K562 (cell line): ENCODE measurements around the gene INTS2. TPM values are rescaled to one million over a fixed set of nuclear protein-coding genes. Genes with fewer than 3 reads are reported as not detected.

Source experiments
- ATAC-seq: fragments of 200-7000 bp; cut with Tn5 transposase; 3 replicates; pipeline ENCODE4 v1.9.1; 2020; ENCODE audit warnings: moderate library complexity
- BruUV-seq: library from RNA; stranded (reverse); fragments of 400-500 nt; replicated peaks from 2 replicates; lab custom pipeline; 2021; lab: Mats Ljungman, UMichigan
- CTCF ChIA-PET: fragments of 300-600 bp; formaldehyde crosslinking; extraction: SDS; loops from one replicate; lab custom pipeline; 2021; ENCODE audit warnings: low intra/inter-chr PET ratio; lab: Yijun Ruan, JAX
- POLR2A ChIA-PET: fragments of 300-600, 350-650 bp; sonication (Branson Sonifier 250); formaldehyde crosslinking; extraction: SDS; loops from one replicate; lab custom pipeline; 2021; ENCODE audit warnings: antibody characterized with exemption, inconsistent platforms; lab: Yijun Ruan, JAX
- DNase-seq, 4 experiments: peaks; one replicate each; pipeline versions ENCODE4 v3.0.0 to v3.0.0-alpha.2; 2011 to 2018; ENCODE audit warnings: low spot score in 3 of 4, mixed read lengths in 3 of 4; ENCODE audit errors: extremely low read depth in 1 of 4
- FAIRE-seq: peaks from 2 replicates; lab custom pipeline; 2011; peaks lifted over from hg19 to GRCh38; lab: Jason Lieb, UNC
- H2AFZ ChIP-seq: 2 replicates; pipeline ENCODE4 v1.6.0; 2011; ENCODE audit warnings: low read depth, low read length, control low read depth, inconsistent platforms
- H3K27ac ChIP-seq: fragments of 200-600 bp; 3 replicates; pipeline ENCODE4 v1.8.0; 2011; ENCODE audit warnings: low read depth, mild to moderate bottlenecking, control low read depth, inconsistent platforms, low read length, moderate library complexity, mixed read lengths; ENCODE audit errors: extremely low read depth
- H3K27me3 ChIP-seq, 2 experiments: fragments of 300-600 bp in 1 of 2; 2 replicates in 1 of 2; 3 replicates in 1 of 2; pipeline versions ENCODE4 v1.6.0 to v1.8.0; 2011; ENCODE audit warnings: inconsistent platforms in 2 of 2, low read length in 2 of 2, mild to moderate bottlenecking in 1 of 2, mixed read lengths in 1 of 2, moderate library complexity in 1 of 2; ENCODE audit not compliant: control insufficient read depth in 2 of 2, insufficient read depth in 2 of 2
- H3K36me3 ChIP-seq: fragments of 300-600 bp; 3 replicates; pipeline ENCODE4 v1.8.0; 2011; ENCODE audit warnings: mild to moderate bottlenecking, low read length, inconsistent platforms; ENCODE audit not compliant: control insufficient read depth, insufficient read depth
- H3K4me1 ChIP-seq, 2 experiments: fragments of 200-600 bp in 1 of 2; replicated peaks in 1 of 2; 2 replicates in 1 of 2; 3 replicates in 1 of 2; pipeline versions ENCODE4 v1.5.1 to v1.8.0; 2011; ENCODE audit warnings: inconsistent platforms in 2 of 2, low read length in 2 of 2, mild to moderate bottlenecking in 1 of 2, mixed read lengths in 1 of 2, moderate library complexity in 1 of 2; ENCODE audit not compliant: control insufficient read depth in 2 of 2, insufficient read depth in 2 of 2
- H3K4me2 ChIP-seq: 2 replicates; pipeline ENCODE4 v1.6.1; 2011; ENCODE audit warnings: low read length, control low read depth, inconsistent platforms, mixed read lengths; ENCODE audit not compliant: insufficient read depth
- H3K4me3 ChIP-seq: fragments of 200-600 bp; sonication (generic), shearing (Covaris generic); 2 replicates; pipeline ENCODE4 v1.5.1; 2016; ENCODE audit warnings: control low read depth, inconsistent platforms
- H3K79me2 ChIP-seq: fragments of 200-600 bp; 3 replicates; pipeline ENCODE4 v1.8.0; 2011; ENCODE audit warnings: low read length, inconsistent platforms; ENCODE audit not compliant: control insufficient read depth, insufficient read depth
- H3K9ac ChIP-seq, 2 experiments: 2 replicates each; pipeline versions ENCODE4 v1.6.0 to v1.6.1; 2011; ENCODE audit warnings: low read depth in 2 of 2, low read length in 2 of 2, control low read depth in 1 of 2, inconsistent platforms in 1 of 2, mild to moderate bottlenecking in 1 of 2, mixed read lengths in 1 of 2; ENCODE audit not compliant: insufficient read depth in 1 of 2
- H3K9me1 ChIP-seq: one replicate; pipeline ENCODE4 v1.6.0; 2011; ENCODE audit warnings: inconsistent platforms, mild to moderate bottlenecking, low read length, moderate library complexity; ENCODE audit not compliant: control insufficient read depth, insufficient read depth
- H3K9me3 ChIP-seq: replicated peaks from 2 replicates; pipeline ENCODE4 v1.5.1; 2011; ENCODE audit warnings: low read depth, low read length, inconsistent platforms; ENCODE audit not compliant: control insufficient read depth, insufficient read depth
- H4K20me1 ChIP-seq: replicated peaks from 2 replicates; pipeline ENCODE4 v1.6.1; 2011; ENCODE audit warnings: low read length, inconsistent platforms, mixed read lengths; ENCODE audit not compliant: control insufficient read depth, insufficient read depth
- TCF7 ChIP-seq: sonication (generic); IDR thresholded peaks from 2 replicates; pipeline ENCODE4 v1.6.1; 2016; ENCODE audit warnings: antibody characterized with exemption, borderline replicate concordance
- ZBTB11 ChIP-seq, 3 experiments: fragments of 200-800 bp in 1 of 3; fragments of 250-450 bp in 1 of 3; fragments of 450-650 bp in 1 of 3; sonication (Bioruptor Pico) in 1 of 3; sonication (Bioruptor generic) in 1 of 3; formaldehyde crosslinking in 1 of 3; IDR thresholded peaks; 2 replicates each; pipeline versions ENCODE4 v1.6.1 to v1.8.0; 2016 to 2022; ENCODE audit warnings: mild to moderate bottlenecking in 2 of 3, missing genetic modification characterization in 2 of 3, missing compliant biosample characterization in 1 of 3, moderate library complexity in 1 of 3
- WGBS: fragments of 100-300 bp; shearing (Covaris generic); methylation state at CpG from one replicate; pipeline ENCODE4 v1.1.6; 2016; ENCODE audit warnings: low coverage, mixed read lengths; ENCODE audit not compliant: insufficient coverage; ENCODE audit errors: missing lambda C conversion rate; 5-methylcytosine and 5-hydroxymethylcytosine counted together
- in situ Hi-C: fragments of 300-500 bp; cut with MboI; formaldehyde crosslinking; loops from 4 replicates; pipeline ENCODE4 v1.15.0; 2018; ENCODE audit warnings: inconsistent platforms, mixed read lengths
- intact Hi-C: fragments of 100-400 bp; cut with micrococcal nuclease; formaldehyde crosslinking; loops from 2 replicates; pipeline ENCODE4 v1.14.2; 2022
- polyA plus RNA-seq, 8 experiments: library from polyadenylated mRNA; depleted of rRNA in 4 of 8; stranded (reverse) in 5 of 8; unstranded in 3 of 8; fragments of >200 nt; fragmentation: Nextera tagmentation in 2 of 8; fragmentation: Illumina TruSeq in 1 of 8; extraction: Ambion mirVana in 2 of 8; extraction: Trizol in 1 of 8; gene quantifications; 2 replicates each; pipeline versions ENCODE4 v1.2.1 to v1.2.3, GENCODE V29; 2011 to 2014; ENCODE audit warnings: inconsistent platforms in 1 of 8, missing spikeins in 1 of 8
- total RNA-seq, 7 experiments: library from RNA; depleted of rRNA in 6 of 7; stranded (reverse); fragments of >200 nt in 6 of 7; fragmentation: Illumina TruSeq in 2 of 7; extraction: Trizol in 2 of 7; gene quantifications; 2 replicates each; pipeline versions ENCODE4 v1.2.1 to v1.2.3, GENCODE V29; 2011 to 2021; ENCODE audit warnings: low replicate concordance in 1 of 7

Gene INTS2
- total and polyA plus RNA-seq, 9 of the 15 experiments (the other 6 are each of a cell fraction or from before 2014, with no cell fraction given) = 4.8 to 24.7 (median 12.8) TPM

- Histone ChIP-seq H3K9ac (no peak overlapping the region), H3K9me1 (no peaks in the 10 kb centered on the region), H2AFZ (no peak overlapping the region), H3K27me3 (no peaks in the 10 kb centered on the region), H3K4me2 (no peak overlapping the region), H3K4me1 (no peaks in the 10 kb centered on the region), H3K36me3 (peaks cover 63% of the 10 kb centered on the region), H3K9me3 (no peaks in the 10 kb centered on the region), H4K20me1 (no peaks in the 10 kb centered on the region), H3K27ac (no peak overlapping the region), H3K79me2 (no peaks in the 10 kb centered on the region), H3K4me3 (no peak overlapping the region)
- ATAC-seq (no peak), DNase-seq (no peak), FAIRE-seq (no peak)
- WGBS = 100% methylated on average over 3 of the region's 3 CpGs
- CTCF ChIA-PET = no interaction called here
- peak in 1 of 3 experiments; percentile 91; a peak in 2 of 6 replicates for TF ChIP-seq ZBTB11 (CRISPR knock-in tag; IDR thresholded peaks at IDR 0.05)
- TF ChIP-seq TCF7 = no peak
- in situ Hi-C loops = no loop called here
- intact Hi-C loops = no loop called here
- no TSS peak for BruUV-seq
- POLR2A ChIA-PET = interaction anchor here (0.6 kb wide), 1 partner anchor 595 kb away, joined by 4 read pairs; no protein-coding TSS in a partner anchor
Measured at GRCh38 chr17:61903251-61903650, 24.5 kb downstream of the INTS2 start.
